Pancreas (tissue), 10 donors: ENCODE measurements around the gene LRP8. TPM values are rescaled to one million over a fixed set of nuclear protein-coding genes. Genes with fewer than 3 reads are reported as not detected.

Experiments used
- ATAC-seq, 4 donors: fragments of 200-7000 bp; cut with Tn5 transposase; one replicate each; pipeline versions ENCODE4 v1.8.0 to v1.9.1; 2020; ENCODE audit warnings: mild to moderate bottlenecking in 4 of 4, moderate library complexity in 4 of 4
- DNase-seq, 6 donors: peaks; one replicate each; pipeline ENCODE4 v3.0.0-alpha.2; 2020
- FAIRE-seq: peaks from 2 replicates; lab custom pipeline; 2012; peaks lifted over from hg19 to GRCh38; lab: Jason Lieb, UNC
- H3K27ac ChIP-seq, 4 donors: fragments of 200-600 bp; sonication (generic); 1 replicate in 3 of 4; 2 replicates in 1 of 4; pipeline versions ENCODE4 v1.5.0 to v1.8.0; 2020
- H3K27me3 ChIP-seq, 4 donors: fragments of 200-600 bp; one replicate each; pipeline ENCODE4 v1.8.0; 2021
- H3K36me3 ChIP-seq, 3 donors: fragments of 200-600 bp; sonication (generic) in 1 of 3; one replicate each; pipeline versions ENCODE4 v1.5.0 to v1.8.0; 2020 to 2021
- H3K4me1 ChIP-seq, 3 donors: fragments of 200-600 bp; one replicate each; pipeline ENCODE4 v1.8.0; 2021
- H3K4me3 ChIP-seq, 4 donors: fragments of 200-600 bp; sonication (generic) in 2 of 4; one replicate each; pipeline versions ENCODE4 v1.5.0 to v1.8.0; 2020 to 2021
- H3K9me3 ChIP-seq, 4 donors: fragments of 200-600 bp; one replicate each; pipeline ENCODE4 v1.8.0; 2021
- WGBS, 2 donors: extraction: QIAGEN DNeasy Blood & Tissue Kit; methylation state at CpG; one replicate each; pipeline ENCODE4 v1.1.7; 2013; 5-methylcytosine and 5-hydroxymethylcytosine counted together
- intact Hi-C, 3 donors: fragments of 100-400 bp; cut with DNase I; formaldehyde crosslinking; loops; one replicate each; pipeline versions ENCODE4 v1.11.1 to v1.14.2; 2022
- polyA plus RNA-seq, 2 donors: library from polyadenylated mRNA; stranded (reverse); fragments of 200-250 nt; gene quantifications; one replicate each; pipeline ENCODE4 v1.2.3, GENCODE V29; 2013
- total RNA-seq, 6 donors: library from RNA; stranded (reverse); fragmentation: NEBNext Ultra II Directional in 4 of 6; extraction: Animal tissue kit (Norgen Biotek cat#: 25700) in 4 of 6; gene quantifications; one replicate each; pipeline versions ENCODE4 v1.2.1 to v1.2.4, GENCODE V29; 2021 to 2023
- TF ChIP-seq, protein P1 (sequence below), 4 donors: fragments of 200-600 bp; sonication (generic) in 3 of 4; IDR thresholded peaks; one replicate each; pipeline versions ENCODE4 v1.5.0 to v1.8.0; 2021; ENCODE audit warnings: antibody characterized with exemption in 4 of 4
- donor health status: healthy with polysubstance abuse.
- donor health status: DM: no; HTN: no; CAD: no; lungs with moderate emphysema.
- donor health status: DM: no; HTN: no; CAD: no.
- donor health status: control.
- donor health status: control.
- donor health status: Bipolar disorder and iron deficiency.
- donor health status: DM: yes; HTN: yes; CAD: no.
- donor health status: DM: no; HTN: no; CAD: no.
- donor health status: DM: no; HTN: no; CAD: no.
- donor health status: DM: yes; HTN: yes; CAD: no.

The LRP8 gene
- total and polyA plus RNA-seq, 8 donors: 0.08 to 2.3 (median 0.59) TPM

DNA sequence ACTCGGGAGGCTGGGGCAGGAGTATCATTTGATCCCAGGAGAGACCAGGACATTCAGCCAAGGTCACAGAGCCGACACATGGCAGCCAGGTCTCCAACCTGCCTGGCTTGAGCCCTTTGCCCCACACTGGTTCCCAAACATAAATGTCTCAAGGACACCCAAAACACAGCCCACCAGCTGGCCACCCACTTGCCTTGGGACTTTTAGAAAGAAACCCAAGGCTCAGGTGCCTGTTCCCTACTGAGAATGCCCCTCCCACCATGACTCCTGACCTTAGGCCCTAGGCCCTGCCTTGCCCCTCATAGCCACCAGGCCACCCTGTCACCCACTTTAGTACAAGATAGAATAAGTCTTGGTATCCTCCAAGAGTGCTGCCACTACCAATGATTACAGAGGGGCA, 41.9 kb upstream of the LRP8 start:
- Histone ChIP-seq H3K27me3 (no peaks in the 10 kb centered on the region), H3K36me3 (no peaks in the 10 kb centered on the region), H3K27ac (no peak overlapping the region), H3K4me3 (no peak overlapping the region), H3K9me3 (no peaks in the 10 kb centered on the region), H3K4me1 (no peaks in the 10 kb centered on the region)
- TF ChIP-seq, protein P1, sequence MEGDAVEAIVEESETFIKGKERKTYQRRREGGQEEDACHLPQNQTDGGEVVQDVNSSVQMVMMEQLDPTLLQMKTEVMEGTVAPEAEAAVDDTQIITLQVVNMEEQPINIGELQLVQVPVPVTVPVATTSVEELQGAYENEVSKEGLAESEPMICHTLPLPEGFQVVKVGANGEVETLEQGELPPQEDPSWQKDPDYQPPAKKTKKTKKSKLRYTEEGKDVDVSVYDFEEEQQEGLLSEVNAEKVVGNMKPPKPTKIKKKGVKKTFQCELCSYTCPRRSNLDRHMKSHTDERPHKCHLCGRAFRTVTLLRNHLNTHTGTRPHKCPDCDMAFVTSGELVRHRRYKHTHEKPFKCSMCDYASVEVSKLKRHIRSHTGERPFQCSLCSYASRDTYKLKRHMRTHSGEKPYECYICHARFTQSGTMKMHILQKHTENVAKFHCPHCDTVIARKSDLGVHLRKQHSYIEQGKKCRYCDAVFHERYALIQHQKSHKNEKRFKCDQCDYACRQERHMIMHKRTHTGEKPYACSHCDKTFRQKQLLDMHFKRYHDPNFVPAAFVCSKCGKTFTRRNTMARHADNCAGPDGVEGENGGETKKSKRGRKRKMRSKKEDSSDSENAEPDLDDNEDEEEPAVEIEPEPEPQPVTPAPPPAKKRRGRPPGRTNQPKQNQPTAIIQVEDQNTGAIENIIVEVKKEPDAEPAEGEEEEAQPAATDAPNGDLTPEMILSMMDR (IDR thresholded peaks at IDR 0.05): no peak
- DNase-seq: peak in 1 of 6 donors; percentile 14
- intact Hi-C loops: no loop called here
- 57 to 58% methylated on average over 2 of the region's 2 CpGs for WGBS, 2 donors
- ATAC-seq: no peak
- FAIRE-seq: no peak

DNA sequence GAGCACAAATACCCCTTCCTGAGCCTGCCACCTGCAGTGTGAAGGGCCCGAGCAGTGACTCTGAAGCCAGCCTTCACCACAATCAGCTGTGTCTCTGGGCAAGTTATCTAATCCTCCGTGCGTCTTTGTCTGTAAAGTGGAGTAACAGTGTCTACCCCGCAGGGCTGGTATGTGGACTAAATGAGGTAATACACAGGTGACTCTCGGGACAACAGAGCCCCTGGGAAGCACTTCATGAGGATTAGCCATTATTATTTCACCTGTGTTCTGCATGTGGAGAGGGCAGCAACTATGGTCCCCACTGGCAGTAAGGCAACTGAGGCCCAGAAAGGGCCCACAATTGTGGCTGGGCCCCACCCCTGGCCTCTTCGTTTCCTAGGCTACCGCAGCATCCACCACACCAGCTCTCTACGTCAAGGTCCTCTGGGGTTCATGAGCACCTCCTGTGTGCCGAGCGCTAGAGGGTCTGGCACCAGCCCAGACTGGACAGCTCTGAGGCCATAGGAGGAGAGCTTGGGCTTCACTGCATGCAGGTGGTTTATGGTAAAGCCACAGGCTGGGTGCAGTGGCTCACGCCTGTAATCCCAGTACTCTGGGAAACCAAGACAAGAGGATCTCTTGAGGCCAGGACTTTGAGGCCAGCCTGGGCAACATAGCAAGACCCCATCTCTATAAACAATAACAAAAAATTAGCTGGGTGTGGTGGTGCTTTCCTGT, 41.3 kb upstream of the LRP8 start:
- WGBS, 2 donors: 88 to 90% methylated on average over 11 of the region's 11 CpGs
- no peak for FAIRE-seq
- TF ChIP-seq, protein P1 (IDR thresholded peaks at IDR 0.05): no peak
- no peak for ATAC-seq
- Histone ChIP-seq H3K27me3 (no peaks in the 10 kb centered on the region), H3K36me3 (no peaks in the 10 kb centered on the region), H3K4me3 (no peak overlapping the region), H3K4me1 (no peaks in the 10 kb centered on the region), H3K27ac (no peak overlapping the region), H3K9me3 (no peaks in the 10 kb centered on the region)
- DNase-seq: peak in 1 of 6 donors; percentile 29
- intact Hi-C loops: no loop called here

DNA sequence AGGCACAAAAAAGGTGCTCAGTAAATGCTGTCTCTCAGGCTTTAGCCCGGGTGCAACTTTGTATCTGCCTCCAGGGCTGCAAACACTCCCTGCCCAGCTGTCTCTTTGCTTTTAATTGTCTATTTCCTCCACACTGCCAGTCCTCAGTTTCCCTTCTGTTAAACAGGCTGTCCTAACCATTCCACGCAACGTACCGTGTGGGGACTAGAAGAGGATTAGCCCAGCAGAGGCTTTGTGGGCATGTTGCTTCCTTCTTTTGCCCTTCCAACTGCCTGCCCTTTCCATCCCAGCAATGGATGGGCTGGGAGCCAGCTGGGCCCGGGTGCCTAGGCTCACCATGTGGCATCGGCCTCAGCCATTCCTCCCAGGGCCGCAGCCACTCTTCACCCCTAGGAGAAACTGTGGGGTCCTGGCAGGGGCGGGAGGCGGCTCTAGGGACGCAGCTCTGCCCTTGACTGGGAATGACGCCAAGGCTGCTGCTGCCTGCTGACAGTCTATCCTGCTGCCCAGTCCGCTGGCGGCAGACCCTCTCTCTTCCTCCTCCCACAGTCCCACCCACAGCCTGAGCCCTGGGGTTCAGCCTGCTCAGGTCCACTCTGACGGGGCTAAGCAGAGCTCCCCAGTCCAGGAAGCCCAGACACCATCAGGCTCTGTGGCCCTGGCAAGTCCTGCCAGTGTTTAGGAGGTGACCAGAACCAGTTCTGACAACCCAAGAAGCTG, 40.6 kb upstream of the LRP8 start:
- no peak for FAIRE-seq
- Histone ChIP-seq H3K27me3 (no peaks in the 10 kb centered on the region), H3K9me3 (no peaks in the 10 kb centered on the region), H3K27ac (no peak overlapping the region), H3K4me1 (no peaks in the 10 kb centered on the region), H3K36me3 (no peaks in the 10 kb centered on the region), H3K4me3 (no peak overlapping the region)
- intact Hi-C loops: no loop called here
- ATAC-seq: peak in 2 of 4 donors; percentile 13 to 22
- WGBS, 2 donors: 71 to 74% methylated on average over 14 of the region's 14 CpGs
- peak in 2 of 6 donors; percentile 18 to 50 for DNase-seq
- TF ChIP-seq, protein P1 (IDR thresholded peaks at IDR 0.05): no peak

DNA sequence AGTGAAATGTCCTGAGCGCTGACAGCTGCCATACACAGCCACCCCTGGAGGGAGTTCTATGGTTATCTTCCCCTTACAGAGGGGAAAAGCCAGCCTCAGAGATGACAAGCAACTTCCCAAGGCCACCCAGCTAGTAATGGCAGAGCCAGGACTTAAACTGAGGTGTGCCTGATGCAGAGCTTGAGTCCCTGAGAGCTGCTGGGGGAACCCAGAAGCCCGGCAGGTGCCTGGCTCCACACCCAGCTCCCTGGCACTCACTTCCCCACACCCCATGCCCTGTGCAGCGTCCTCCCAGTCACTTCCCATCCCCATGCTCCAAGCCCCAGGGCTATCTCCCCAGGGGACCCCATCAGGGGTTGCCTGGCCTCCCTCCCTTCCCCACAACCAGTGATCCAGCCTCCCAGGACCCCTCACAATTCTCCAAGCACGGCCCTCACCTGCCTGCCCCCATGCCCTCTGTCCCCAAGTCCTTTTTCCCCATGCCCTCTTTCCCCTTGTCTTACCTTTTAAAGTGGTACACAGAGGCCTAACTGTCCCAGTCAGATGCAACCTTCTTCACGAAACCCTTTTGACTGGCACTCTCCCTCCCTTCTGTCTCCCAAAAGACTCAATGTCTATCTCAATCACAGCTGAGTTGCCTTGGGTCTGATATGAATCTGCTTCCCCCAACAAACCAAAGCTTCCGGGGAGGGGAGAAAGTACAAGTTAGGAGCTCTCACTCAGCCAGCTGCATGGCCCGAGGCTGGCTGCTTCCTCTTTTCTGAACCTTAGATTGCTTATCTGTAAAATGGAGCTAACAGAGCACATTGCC, 39.8 kb upstream of the LRP8 start:
- Histone ChIP-seq H3K27ac (no peak overlapping the region), H3K36me3 (no peaks in the 10 kb centered on the region), H3K4me1 (no peaks in the 10 kb centered on the region), H3K9me3 (no peaks in the 10 kb centered on the region), H3K4me3 (no peak overlapping the region), H3K27me3 (no peaks in the 10 kb centered on the region)
- ATAC-seq (peak in 1 of 4 donors; percentile 67), FAIRE-seq (no peak), DNase-seq (peak in 1 of 6 donors; percentile 22)
- intact Hi-C loops: no loop called here
- 72 to 75% methylated on average over 7 of the region's 7 CpGs for WGBS, 2 donors
- TF ChIP-seq, protein P1 (IDR thresholded peaks at IDR 0.05): no peak
